Heart right ventricle (tissue), 16 donors: ENCODE data around the gene KRTAP4-16. TPM values are rescaled to one million over a fixed set of nuclear protein-coding genes. Genes with fewer than 3 reads are reported as not detected.
"Not testable (repeated sequence)": the region's sequence is repeated elsewhere in the genome, so short reads cannot be mapped to it uniquely, and the experiment has no call there.

Source experiments
- ATAC-seq, 8 donors: fragments of 200-7000 bp; cut with Tn5 transposase; one replicate each; pipeline ENCODE4 v1.9.1; 2020; ENCODE audit warnings: mild to moderate bottlenecking in 8 of 8, moderate library complexity in 8 of 8, moderate number of reproducible peaks in 1 of 8
- DNase-seq, 2 donors: peaks; one replicate each; pipeline ENCODE4 v3.0.0-alpha.2; 2020
- H3K27ac ChIP-seq, 10 donors: fragments of 200-600 bp; sonication (generic) in 2 of 10; one replicate each; pipeline versions ENCODE4 v1.5.0 to v1.8.0; 2020 to 2022; ENCODE audit warnings: mild to moderate bottlenecking in 3 of 10
- H3K27me3 ChIP-seq, 7 donors: fragments of 200-600 bp; one replicate each; pipeline ENCODE4 v1.8.0; 2021 to 2022; ENCODE audit warnings: mild to moderate bottlenecking in 2 of 7
- H3K36me3 ChIP-seq, 9 donors: fragments of 200-600 bp; sonication (generic) in 1 of 9; one replicate each; pipeline versions ENCODE4 v1.5.0 to v1.8.0; 2020 to 2022; ENCODE audit warnings: mild to moderate bottlenecking in 2 of 9
- H3K4me1 ChIP-seq, 9 donors: fragments of 200-600 bp; sonication (generic) in 1 of 9; one replicate each; pipeline versions ENCODE4 v1.5.0 to v1.8.0; 2020 to 2022; ENCODE audit warnings: mild to moderate bottlenecking in 4 of 9
- H3K4me3 ChIP-seq, 10 donors: fragments of 200-600 bp; sonication (generic) in 2 of 10; one replicate each; pipeline versions ENCODE4 v1.5.0 to v1.8.0; 2020 to 2022; ENCODE audit warnings: mild to moderate bottlenecking in 7 of 10, moderate library complexity in 2 of 10
- H3K9me3 ChIP-seq, 11 donors: fragments of 200-600 bp in 10 of 11; sonication (generic) in 2 of 11; one replicate each; pipeline versions ENCODE4 v1.5.0 to v1.8.0; 2013 to 2022; ENCODE audit warnings: mild to moderate bottlenecking in 2 of 11, control low read depth in 1 of 11, moderate library complexity in 1 of 11
- WGBS, 2 donors: extraction: QIAGEN DNeasy Blood & Tissue Kit; methylation state at CpG; one replicate each; pipeline ENCODE4 v1.1.7; 2013; ENCODE audit warnings: inconsistent platforms in 1 of 2; 5-methylcytosine and 5-hydroxymethylcytosine counted together
- intact Hi-C, 10 donors: fragments of 100-400 bp; cut with DNase I; formaldehyde crosslinking; loops; one replicate each; pipeline versions ENCODE4 v1.11.1 to v1.14.2; 2022
- polyA plus RNA-seq, 2 donors: library from polyadenylated mRNA; stranded (reverse); fragments of 200-250 nt; gene quantifications; one replicate each; pipeline ENCODE4 v1.2.3, GENCODE V29; 2013
- total RNA-seq, 10 donors: library from RNA; stranded (reverse); fragmentation: NEBNext Ultra II Directional in 3 of 10; extraction: Animal tissue kit (Norgen Biotek cat#: 25700) in 3 of 10; gene quantifications; one replicate each; pipeline versions ENCODE4 v1.2.1 to v1.2.4, GENCODE V29; 2021 to 2023
- TF ChIP-seq, protein P1 (sequence below), 9 donors: fragments of 200-600 bp; sonication (generic) in 2 of 9; IDR thresholded peaks; one replicate each; pipeline versions ENCODE4 v1.5.0 to v1.8.0; 2021 to 2022; ENCODE audit warnings: antibody characterized with exemption in 9 of 9, mild to moderate bottlenecking in 5 of 9, moderate library complexity in 1 of 9
- donor health status: Arrhythmogenic right ventricular cardiomyopathy.
- donor health status: ischemic (EF 13 %, LVEDD 7.1; RV severe dilation, severe dysfunction).
- donor health status: healthy with polysubstance abuse.
- donor health status: DM: no; HTN: yes; CAD: no.
- donor health status: DM: no; HTN: no; CAD: no.
- donor health status: ischemic (EF 25% LVEDD 6.9; RV normal size, moderate dysfunction).
- donor health status: ischemic (EF 25% LVEDD 5.7; RV mildly dilated, moderate dysfunction).
- donor health status: healthy.
- donor health status: DM: yes; HTN: yes; CAD: no.
- donor health status: Ischemic cardiomyopathy.
- donor health status: ischemic (EF 35%, LVEDD 5.7; RV mildly dilated, moderate dysfunction).
- donor health status: nonischemic (EF 11% LVEDD 7.7; RV severe dilation, severe dysfunction).
- donor health status: DM: yes; HTN: yes; CAD: no.
- donor health status: PGD.
- donor health status: ischemic (EF 29% LVEDD 5.4; RV normal size, mild dysfunction).
- donor health status: nonischemic (EF 23%, LVEDD 6.1; RV moderate dilation, normal function).

The KRTAP4-16 gene
- total and polyA plus RNA-seq, 12 donors, result not detected

DNA sequence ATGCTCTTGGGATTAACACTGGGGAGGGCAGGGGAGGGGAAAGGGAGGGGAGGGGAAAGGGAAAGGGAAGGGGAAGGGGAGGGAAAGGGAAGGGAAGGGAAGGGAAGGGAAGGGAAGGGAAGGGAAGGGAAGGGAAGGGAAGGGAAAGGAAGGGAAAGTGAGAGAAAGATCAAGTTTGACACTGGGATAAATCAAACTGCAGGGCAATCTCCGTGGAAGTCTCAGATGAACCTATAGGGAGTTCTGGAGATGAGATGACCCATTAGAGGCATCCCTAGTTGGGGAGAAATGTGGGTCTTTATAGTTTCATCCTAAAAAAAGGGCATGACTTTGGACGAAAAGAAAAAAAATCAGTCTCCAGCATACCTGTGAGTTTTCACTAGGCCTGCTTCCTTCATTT, 19.7 kb upstream of the KRTAP4-16 start:
- ATAC-seq (no peak), DNase-seq (no peak)
- Histone ChIP-seq H3K9me3 (no peaks in the 10 kb centered on the region), H3K36me3 (no peaks in the 10 kb centered on the region), H3K4me3 (no peak overlapping the region), H3K4me1 (no peaks in the 10 kb centered on the region), H3K27me3 (peaks cover 0 to 31% (median 8%) of the 10 kb centered on the region in 7 donors), H3K27ac (no peak overlapping the region)
- WGBS, 2 donors, result 83 to 89% methylated on average over 2 of the region's 2 CpGs
- TF ChIP-seq, protein P1, sequence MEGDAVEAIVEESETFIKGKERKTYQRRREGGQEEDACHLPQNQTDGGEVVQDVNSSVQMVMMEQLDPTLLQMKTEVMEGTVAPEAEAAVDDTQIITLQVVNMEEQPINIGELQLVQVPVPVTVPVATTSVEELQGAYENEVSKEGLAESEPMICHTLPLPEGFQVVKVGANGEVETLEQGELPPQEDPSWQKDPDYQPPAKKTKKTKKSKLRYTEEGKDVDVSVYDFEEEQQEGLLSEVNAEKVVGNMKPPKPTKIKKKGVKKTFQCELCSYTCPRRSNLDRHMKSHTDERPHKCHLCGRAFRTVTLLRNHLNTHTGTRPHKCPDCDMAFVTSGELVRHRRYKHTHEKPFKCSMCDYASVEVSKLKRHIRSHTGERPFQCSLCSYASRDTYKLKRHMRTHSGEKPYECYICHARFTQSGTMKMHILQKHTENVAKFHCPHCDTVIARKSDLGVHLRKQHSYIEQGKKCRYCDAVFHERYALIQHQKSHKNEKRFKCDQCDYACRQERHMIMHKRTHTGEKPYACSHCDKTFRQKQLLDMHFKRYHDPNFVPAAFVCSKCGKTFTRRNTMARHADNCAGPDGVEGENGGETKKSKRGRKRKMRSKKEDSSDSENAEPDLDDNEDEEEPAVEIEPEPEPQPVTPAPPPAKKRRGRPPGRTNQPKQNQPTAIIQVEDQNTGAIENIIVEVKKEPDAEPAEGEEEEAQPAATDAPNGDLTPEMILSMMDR (IDR thresholded peaks at IDR 0.05), result no peak
- intact Hi-C loops, result loop anchor here in 1 of 10 donors (10.0 kb wide), 1 partner anchor 63 kb away; the partner anchor contains the start of genes KRTAP4-1 and KRTAP9-1

DNA sequence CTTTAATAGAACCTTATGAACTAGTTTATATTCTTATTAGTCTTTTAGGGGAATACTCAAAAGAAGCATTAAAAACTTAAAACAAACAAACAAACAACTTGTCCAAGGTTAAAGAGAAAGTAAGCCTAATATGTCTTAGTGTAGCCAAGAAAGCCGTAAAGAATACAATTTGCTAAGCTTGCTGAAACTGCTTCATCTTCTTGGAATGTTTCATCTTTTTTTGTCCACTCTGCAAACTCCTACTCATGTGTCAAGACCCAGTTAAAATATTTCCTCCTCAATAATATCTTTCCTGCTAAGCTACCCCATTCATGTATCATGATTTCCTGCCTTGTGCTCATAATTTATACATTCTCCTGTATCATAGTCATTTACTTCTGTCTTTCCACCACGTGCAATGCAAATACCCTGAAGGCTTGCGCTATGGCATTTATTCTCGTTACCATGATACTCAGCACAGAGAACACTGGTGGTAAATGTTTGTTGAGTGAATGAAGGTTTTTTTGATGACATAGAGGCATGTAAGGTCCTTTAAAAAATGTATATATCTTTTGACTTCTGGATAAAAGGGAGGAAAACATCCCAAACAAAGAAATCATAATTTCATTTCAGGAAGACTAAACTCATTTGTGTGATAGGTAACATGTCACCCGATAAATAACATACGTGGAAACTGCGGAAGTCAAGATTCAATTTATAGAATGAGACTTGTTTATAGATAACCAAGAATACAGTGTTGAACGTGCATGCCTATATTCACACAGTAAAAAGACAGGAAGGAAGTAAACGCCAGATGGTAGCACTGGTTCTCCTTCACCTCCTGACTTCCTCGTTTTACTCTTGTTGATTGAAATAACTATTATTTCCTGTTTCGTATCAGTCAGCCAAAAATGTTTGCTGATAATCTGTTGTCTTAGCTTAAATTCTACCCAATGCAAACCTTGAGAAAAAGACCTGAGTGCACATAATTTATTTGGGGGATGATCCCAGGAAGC, 18.0 kb upstream of the KRTAP4-16 start:
- not testable (repeated sequence) for H3K4me1 ChIP-seq, H3K27ac ChIP-seq, H3K4me3 ChIP-seq, DNase-seq, H3K9me3 ChIP-seq, H3K36me3 ChIP-seq
- WGBS, 2 donors, result 53 to 58% methylated on average over 11 of the region's 11 CpGs
- intact Hi-C loops, result loop anchor here in 2 of 10 donors (5.0 to 10.0 kb wide), 2 partner anchors 53 to 65 kb away; partner anchors contain the start of genes KRTAP2-4 (in 1 of the 2), KRTAP4-1 (in 1 of the 2) and KRTAP9-1 (in 1 of the 2)
- peak in 1 of 8 donors; percentile 29 for ATAC-seq
- peaks cover 0 to 32% (median 8%) of the 10 kb centered on the region in 7 donors for H3K27me3 ChIP-seq

- H3K36me3 ChIP-seq, result no peaks in the 10 kb centered on the region
- intact Hi-C loops, result loop anchor here in 1 of 10 donors (5.0 kb wide), 1 partner anchor 51 kb away; the partner anchor contains the start of gene KRTAP2-4
- H3K4me3 ChIP-seq, result no peak overlapping the region
- TF ChIP-seq, protein P1 (IDR thresholded peaks at IDR 0.05), result no peak
- no peak overlapping the region for H3K27ac ChIP-seq
- peaks cover 0 to 32% (median 8%) of the 10 kb centered on the region in 7 donors for H3K27me3 ChIP-seq
- WGBS, 2 donors, result 84 to 87% methylated on average over 4 of the region's 4 CpGs
- no peak for DNase-seq
- no peaks in the 10 kb centered on the region for H3K9me3 ChIP-seq
- ATAC-seq, result no peak
- H3K4me1 ChIP-seq, result no peaks in the 10 kb centered on the region
These were observed 16.7 kb upstream of the KRTAP4-16 start for GRCh38 chr17:41118721-41119120.

DNA sequence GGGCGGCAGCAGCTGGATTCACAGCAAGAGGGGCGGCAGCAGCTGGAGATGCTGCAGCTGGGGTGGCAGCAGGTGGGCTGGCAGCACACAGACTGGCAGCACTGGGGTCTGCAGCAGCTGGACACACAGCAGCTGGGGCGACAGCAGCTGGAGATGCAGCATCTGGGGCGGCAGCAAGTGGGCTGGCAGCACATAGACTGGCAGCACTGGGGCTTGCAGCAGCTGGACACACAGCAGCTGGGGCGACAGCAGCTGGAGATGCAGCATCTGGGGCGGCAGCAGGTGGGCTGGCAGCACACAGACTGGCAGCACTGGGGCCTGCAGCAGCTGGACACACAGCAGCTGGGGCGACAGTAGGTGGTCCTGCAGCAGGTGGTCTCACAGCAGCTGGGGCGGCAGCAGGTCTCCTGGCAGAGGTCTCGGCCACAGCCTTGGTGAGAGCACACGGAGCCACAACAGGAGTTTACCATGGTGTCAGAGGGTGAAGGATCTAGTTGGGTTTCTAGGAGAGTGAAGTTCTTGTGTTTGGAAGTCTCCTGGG, 15.9 kb upstream of the KRTAP4-16 start, which contains the start of gene KRTAP4-11:
KRTAP4-11 (minus strand) TSS at position 528 of the 541 bp plus-strand sequence; CDS start at position 470, 58 bp downstream.
- H3K27me3 ChIP-seq, result peaks cover 0 to 32% (median 8%) of the 10 kb centered on the region in 7 donors
- intact Hi-C loops, result loop anchor here in 1 of 10 donors (5.0 kb wide), 1 partner anchor 51 kb away; the partner anchor contains the start of gene KRTAP2-4
- not testable (repeated sequence) for H3K9me3 ChIP-seq, H3K4me3 ChIP-seq, H3K36me3 ChIP-seq, ATAC-seq, H3K27ac ChIP-seq, H3K4me1 ChIP-seq, DNase-seq
- WGBS, 2 donors, result 72 to 77% methylated on average over 10 of the region's 10 CpGs

DNA sequence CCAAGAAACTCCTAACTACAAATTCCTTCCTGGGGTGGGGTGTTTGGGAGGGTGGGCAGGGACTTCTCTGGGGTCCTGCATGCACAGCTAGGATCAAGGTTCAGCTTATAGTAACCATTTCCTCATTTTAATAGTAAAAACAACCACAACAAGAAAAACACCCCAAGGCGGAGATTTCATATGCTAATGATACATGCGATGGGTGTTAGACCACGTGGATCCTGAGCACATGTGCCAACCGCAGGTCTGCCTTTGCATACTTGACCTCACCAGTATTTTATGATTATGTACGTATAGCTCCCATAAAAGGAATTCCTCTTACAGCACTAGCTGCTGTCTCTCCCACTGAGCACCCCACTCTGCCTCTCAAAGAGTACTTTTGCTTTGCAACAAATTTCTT, 14.3 kb upstream of the KRTAP4-16 start:
- TF ChIP-seq, protein P1 (IDR thresholded peaks at IDR 0.05), result no peak

More for the DNA sequence above, 14.3 kb upstream of the KRTAP4-16 start:
- H3K27me3 ChIP-seq, result peaks cover 0 to 23% (median 6%) of the 10 kb centered on the region in 7 donors
- ATAC-seq (no peak), DNase-seq (no peak)
- H3K36me3 ChIP-seq, result no peaks in the 10 kb centered on the region
- no peaks in the 10 kb centered on the region for H3K4me1 ChIP-seq
- peaks cover 0 to 11% (median 0%) of the 10 kb centered on the region in 11 donors for H3K9me3 ChIP-seq
- 60 to 68% methylated on average over 5 of the region's 5 CpGs for WGBS, 2 donors
- intact Hi-C loops, result loop anchor here in 1 of 10 donors (5.0 kb wide), 1 partner anchor 49 kb away; the partner anchor contains the start of gene KRTAP2-4
- H3K4me3 ChIP-seq, result no peak overlapping the region
- no peak overlapping the region for H3K27ac ChIP-seq
